SK-N-SH (cell line): Measurements from ENCODE around the gene RASGRP2. TPM values are rescaled to one million over a fixed set of nuclear protein-coding genes. Genes with fewer than 3 reads are reported as not detected.

ENCODE experiments used
- CTCF ChIA-PET: fragments of 300-600, 350-600 bp; formaldehyde crosslinking; extraction: SDS; loops from one replicate; lab custom pipeline; 2021; lab: Yijun Ruan, JAX
- POLR2A ChIA-PET: fragments of 350-600 bp; sonication (Branson Sonifier 250); formaldehyde crosslinking; extraction: SDS; loops from one replicate; lab custom pipeline; 2020; ENCODE audit warnings: antibody characterized with exemption, inconsistent platforms; lab: Yijun Ruan, JAX
- DNase-seq: peaks from one replicate; pipeline ENCODE4 v3.0.0; 2012
- H2AFZ ChIP-seq: fragments of 200-600 bp; sonication (generic); 2 replicates; pipeline ENCODE4 v1.8.1; 2016; ENCODE audit warnings: antibody characterized with exemption, mild to moderate bottlenecking, low read depth
- H3F3A ChIP-seq: fragments of 200-600 bp; sonication (generic); replicated peaks from 2 replicates; pipeline ENCODE3; 2016; ENCODE audit warnings: antibody characterized with exemption, mild to moderate bottlenecking; ENCODE audit not compliant: insufficient read depth
- H3K27ac ChIP-seq, 2 experiments: fragments of 200-500 bp in 1 of 2; fragments of 200-600 bp in 1 of 2; sonication (Bioruptor generic) in 1 of 2; sonication (generic), shearing (Covaris generic) in 1 of 2; 2 replicates each; pipeline versions ENCODE4 v1.5.1 to v1.6.1; 2014 to 2016; ENCODE audit warnings: low read depth in 2 of 2, inconsistent platforms in 1 of 2, low read length in 1 of 2, mild to moderate bottlenecking in 1 of 2, mixed read lengths in 1 of 2
- H3K27me3 ChIP-seq: fragments of 200-600 bp; sonication (generic), shearing (Covaris generic); 2 replicates; pipeline ENCODE4 v1.6.1; 2016; ENCODE audit warnings: mixed run types; ENCODE audit not compliant: insufficient read depth
- H3K36me3 ChIP-seq, 2 experiments: fragments of 200-500 bp in 1 of 2; fragments of 200-600 bp in 1 of 2; sonication (Bioruptor generic) in 1 of 2; sonication (generic) in 1 of 2; replicated peaks in 1 of 2; 2 replicates each; pipeline versions ENCODE3 to v1.5.1; 2014 to 2016; ENCODE audit warnings: low read length in 1 of 2, mild to moderate bottlenecking in 1 of 2; ENCODE audit not compliant: insufficient read depth in 2 of 2, control insufficient read depth in 1 of 2
- H3K4me1 ChIP-seq, 2 experiments: fragments of 200-500 bp in 1 of 2; fragments of 200-600 bp in 1 of 2; sonication (Bioruptor generic) in 1 of 2; sonication (generic), shearing (Covaris generic) in 1 of 2; 2 replicates each; pipeline versions ENCODE4 v1.5.1 to v1.6.1; 2014 to 2016; ENCODE audit warnings: low read depth in 1 of 2, low read length in 1 of 2, mixed run types in 1 of 2; ENCODE audit not compliant: insufficient read depth in 2 of 2, control insufficient read depth in 1 of 2
- H3K4me2 ChIP-seq: fragments of 200-600 bp; sonication (generic), shearing (Covaris generic); 2 replicates; pipeline ENCODE4 v1.6.1; 2017; ENCODE audit warnings: mixed run types
- H3K4me3 ChIP-seq, 2 experiments: fragments of 200-500 bp in 1 of 2; fragments of 200-600 bp in 1 of 2; sonication (Bioruptor generic) in 1 of 2; sonication (generic), shearing (Covaris generic) in 1 of 2; 2 replicates each; pipeline versions ENCODE4 v1.5.1 to v1.8.1; 2014 to 2016; ENCODE audit warnings: low read depth in 2 of 2, inconsistent platforms in 1 of 2, low read length in 1 of 2, mild to moderate bottlenecking in 1 of 2, mixed read lengths in 1 of 2, moderate library complexity in 1 of 2
- H3K79me2 ChIP-seq: fragments of 200-600 bp; sonication (generic); 2 replicates; pipeline ENCODE4 v1.8.1; 2017; ENCODE audit warnings: mild to moderate bottlenecking; ENCODE audit not compliant: insufficient read depth
- H3K9ac ChIP-seq: fragments of 200-600 bp; sonication (generic); 2 replicates; pipeline ENCODE4 v1.6.1; 2017; ENCODE audit warnings: mixed run types
- H3K9me2 ChIP-seq: fragments of 200-600 bp; sonication (generic); 2 replicates; pipeline ENCODE4 v1.6.1; 2017; ENCODE audit warnings: mixed run types
- H3K9me3 ChIP-seq: fragments of 200-600 bp; sonication (generic); 2 replicates; pipeline ENCODE4 v1.6.1; 2017; ENCODE audit warnings: mixed run types, mild to moderate bottlenecking, moderate library complexity
- H4K20me1 ChIP-seq: fragments of 200-600 bp; sonication (generic); 2 replicates; pipeline ENCODE4 v1.6.1; 2017; ENCODE audit warnings: mild to moderate bottlenecking, mixed run types; ENCODE audit not compliant: insufficient read depth
- CHD2 ChIP-seq: fragments of 150-350 bp; IDR thresholded peaks from 2 replicates; pipeline ENCODE4 v1.6.1; 2018; ENCODE audit warnings: low read length; ENCODE audit not compliant: partially characterized antibody
- ELF1 ChIP-seq: IDR thresholded peaks from 2 replicates; pipeline ENCODE4 v1.4.0; 2012
- EZH2phosphoT487 ChIP-seq: fragments of 200-600 bp; sonication (generic); IDR thresholded peaks from 2 replicates; pipeline ENCODE4 v1.6.1; 2017; ENCODE audit warnings: low read depth, mixed run types, mild to moderate bottlenecking, antibody characterized with exemption, moderate library complexity, borderline replicate concordance
- FOSL2 ChIP-seq: IDR thresholded peaks from 2 replicates; pipeline ENCODE4 v1.4.0; 2012; ENCODE audit warnings: low read depth, mild to moderate bottlenecking, moderate library complexity, borderline replicate concordance
- FOXJ3 ChIP-seq: sonication (generic); formaldehyde crosslinking; IDR thresholded peaks from 2 replicates; pipeline ENCODE4 v1.5.1; 2020; ENCODE audit warnings: mild to moderate bottlenecking, missing genetic modification reagents
- GABPA ChIP-seq: IDR thresholded peaks from 2 replicates; pipeline ENCODE4 v1.4.0; 2012; ENCODE audit warnings: low read depth, mild to moderate bottlenecking
- IRF3 ChIP-seq: fragments of 150-350 bp; IDR thresholded peaks from 2 replicates; pipeline ENCODE4 v1.6.1; 2016; ENCODE audit warnings: mild to moderate bottlenecking, low read depth, low read length
- MAX ChIP-seq: IDR thresholded peaks from 2 replicates; pipeline ENCODE4 v1.4.0; 2012; ENCODE audit warnings: low read depth
- MEF2A ChIP-seq: IDR thresholded peaks from 2 replicates; pipeline ENCODE4 v1.4.0; 2012; ENCODE audit warnings: low read depth, borderline replicate concordance
- MXI1 ChIP-seq: IDR thresholded peaks from 2 replicates; pipeline ENCODE4 v1.6.1; 2012; ENCODE audit warnings: mild to moderate bottlenecking, low read depth, low read length, improper control_type of control experiment
- NFIC ChIP-seq: IDR thresholded peaks from 2 replicates; pipeline ENCODE4 v1.4.0; 2012; ENCODE audit warnings: borderline replicate concordance
- NRF1 ChIP-seq: IDR thresholded peaks from 2 replicates; pipeline ENCODE4 v1.6.1; 2012; ENCODE audit warnings: low read depth, mild to moderate bottlenecking, low read length
- RAD21 ChIP-seq: IDR thresholded peaks from 2 replicates; pipeline ENCODE4 v1.6.1; 2012; ENCODE audit warnings: mild to moderate bottlenecking, low read length
- REST ChIP-seq: IDR thresholded peaks from 2 replicates; pipeline ENCODE4 v1.6.1; 2012; ENCODE audit warnings: mild to moderate bottlenecking, low read depth, low read length, moderate library complexity
- SMC3 ChIP-seq: IDR thresholded peaks from 2 replicates; pipeline ENCODE4 v1.6.1; 2012; ENCODE audit warnings: low read depth, low read length, improper control_type of control experiment
- TEAD4 ChIP-seq: IDR thresholded peaks from 2 replicates; pipeline ENCODE4 v1.4.0; 2012; ENCODE audit warnings: mild to moderate bottlenecking, borderline replicate concordance; ENCODE audit not compliant: insufficient read depth
- USF1 ChIP-seq: IDR thresholded peaks from 2 replicates; pipeline ENCODE4 v1.4.0; 2012; ENCODE audit warnings: low read depth, borderline replicate concordance
- USF2 ChIP-seq: fragments of 150-350 bp; IDR thresholded peaks from 2 replicates; pipeline ENCODE4 v1.6.1; 2017; ENCODE audit warnings: antibody characterized with exemption, low read length, low read depth, borderline replicate concordance
- ZBTB33 ChIP-seq: IDR thresholded peaks from 2 replicates; pipeline ENCODE4 v1.4.0; 2012; ENCODE audit warnings: low read depth, borderline replicate concordance
- WGBS: methylation state at CpG from one replicate; pipeline ENCODE4 v1.1.6; 2017; ENCODE audit warnings: low lambda C conversion rate; 5-methylcytosine and 5-hydroxymethylcytosine counted together
- polyA plus RNA-seq, 3 experiments: library from polyadenylated mRNA; depleted of rRNA; stranded (reverse); fragments of >200 nt; gene quantifications; 2 replicates each; pipeline ENCODE4 v1.2.3, GENCODE V29; 2012

The RASGRP2 gene
- polyA plus RNA-seq, 1 of the 3 experiments (the other 2 are of a cell fraction) = 1.6 TPM

GRCh38 chr11:64776875-64777274 is 32.9 kb upstream of the RASGRP2 start (continued):
- TF ChIP-seq REST (no peak), FOSL2 (no peak), TEAD4 (no peak)
- TF ChIP-seq, all 33 proteins: peak for 0

GRCh38 chr11:64776425-64776824 is 32.5 kb upstream of the RASGRP2 start:
- POLR2A ChIA-PET = interaction anchor here (0.9 to 1.6 kb wide), 2 partner anchors 14 to 17 kb away, joined by 3 to 5 read pairs; partner anchors contain the start of gene PYGM
- whole genome bisulfite sequencing = 57% methylated on average over 6 of the region's 6 CpGs
- H3K4me1 ChIP-seq = peaks cover 17 to 19% of the 10 kb centered on the region in 2 experiments
- TF ChIP-seq USF1 = no peak
- no peak for TF ChIP-seq ZBTB33
- TF ChIP-seq EZH2phosphoT487 = no peak
- no peak for TF ChIP-seq GABPA
- no peak for TF ChIP-seq MXI1
- no peak for TF ChIP-seq MAX
- no peak for TF ChIP-seq FOSL2
- no peak for TF ChIP-seq USF2
- TF ChIP-seq MEF2A = no peak
- no peak for TF ChIP-seq RAD21
- TF ChIP-seq NFIC = no peak
- TF ChIP-seq NRF1 = no peak
- no peak for TF ChIP-seq ELF1
- no peak for TF ChIP-seq IRF3
- no peak for TF ChIP-seq SMC3
- no peak for TF ChIP-seq FOXJ3 (CRISPR knock-in tag)
- no peak for TF ChIP-seq CHD2

More at GRCh38 chr11:64776425-64776824, 32.5 kb upstream of the RASGRP2 start:
- peaks cover 59% of the 10 kb centered on the region in 2 experiments for H3K36me3 ChIP-seq
- H4K20me1 ChIP-seq = peaks cover 61% of the 10 kb centered on the region
- CTCF ChIA-PET = interaction anchor here (0.6 to 6.1 kb wide), 8 partner anchors 9 to 89 kb away, joined by 3 to 47 read pairs (median 4); no protein-coding TSS in a partner anchor
- no peaks in the 10 kb centered on the region for H3K9me3 ChIP-seq
- H3K4me3 ChIP-seq = peak overlapping the region; percentile 77 to 83
- H2AFZ ChIP-seq = no peak overlapping the region
- H3K27ac ChIP-seq = no peak overlapping the region
- peak overlapping the region; percentile 89 for H3K4me2 ChIP-seq
- peaks cover 22% of the 10 kb centered on the region for H3F3A ChIP-seq
- no peaks in the 10 kb centered on the region for H3K27me3 ChIP-seq
- no peaks in the 10 kb centered on the region for H3K9me2 ChIP-seq
- peaks cover 61% of the 10 kb centered on the region for H3K79me2 ChIP-seq
- peak overlapping the region; percentile 64; the same call in 1 of the 2 replicates for H3K9ac ChIP-seq
- no peak for DNase-seq
